Stimulated activated CD8-positive, alpha-beta memory T cell treated with anti-CD3 and anti-CD28 coated beads, Interleukin-15, amount 100 ng/mL, for 1 hour (primary cell): ENCODE measurements around the gene TBCE.
"Not testable (repeated sequence)": the region's sequence is repeated elsewhere in the genome, so short reads cannot be mapped to it uniquely, and the experiment has no call there.

ENCODE experiments used
- DNase-seq: peaks from one replicate; pipeline ENCODE4 v3.0.0-alpha.2; 2020; ENCODE audit warnings: low read depth

The TBCE gene

DNA sequence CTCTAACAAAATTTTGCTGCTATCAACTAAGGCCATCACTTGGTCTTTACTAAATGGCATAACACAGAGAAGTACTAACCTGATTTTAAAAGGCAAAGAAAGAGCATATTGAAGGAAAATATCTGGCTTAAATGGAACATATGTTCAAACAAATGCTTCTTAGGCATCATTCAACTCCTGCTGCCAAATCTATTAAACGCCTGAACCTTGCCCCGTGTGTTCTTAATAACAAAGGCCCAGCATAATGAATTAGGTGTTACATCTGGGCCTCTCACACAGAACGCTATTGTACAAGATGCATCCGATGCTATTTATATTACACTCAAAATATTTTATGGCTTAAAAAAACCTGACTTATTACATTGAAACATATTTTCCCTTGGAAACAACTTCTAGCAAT is 88.6 kb downstream of the TBCE start:
- no peak for DNase-seq

DNA sequence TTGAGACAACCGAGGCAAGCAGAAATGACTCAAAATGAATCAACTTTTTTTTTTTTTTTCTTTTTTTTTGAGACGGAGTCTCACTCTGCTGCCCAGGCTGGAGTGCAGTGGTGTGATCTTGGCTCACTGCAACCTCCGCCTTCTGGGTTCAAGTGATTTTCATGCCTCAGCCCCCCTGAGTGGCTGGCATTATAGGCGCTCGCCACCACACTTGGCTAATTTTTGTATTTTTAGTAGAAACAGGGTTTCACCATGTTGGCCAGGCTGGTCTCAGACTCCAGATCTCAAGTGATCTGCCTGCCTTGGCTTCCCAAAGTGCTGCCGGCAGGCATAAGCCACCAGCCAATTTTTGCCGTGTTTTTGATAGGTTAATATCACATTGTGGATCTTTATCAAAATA is 90.6 kb downstream of the TBCE start:
- DNase-seq = not testable (repeated sequence)

DNA sequence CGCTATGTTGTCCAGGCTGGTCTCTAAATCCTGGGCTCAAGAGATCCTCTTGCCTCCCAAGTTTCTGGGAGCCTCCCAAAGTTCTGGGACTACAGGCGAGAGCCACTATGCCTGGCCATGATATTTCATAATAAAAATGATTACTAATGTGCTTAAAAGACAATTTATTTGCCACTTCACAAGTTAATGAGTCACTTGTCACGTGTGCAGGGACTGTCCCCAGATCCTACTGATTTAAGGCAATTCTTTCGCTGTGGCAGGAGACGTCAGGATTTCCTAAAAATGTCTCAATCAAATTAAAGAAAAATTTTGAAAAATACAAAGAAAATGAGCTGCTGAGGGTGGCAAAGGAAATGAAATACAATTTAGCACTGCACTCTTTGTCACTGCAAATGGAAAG is 93.5 kb downstream of the TBCE start:
- DNase-seq = no peak

DNA sequence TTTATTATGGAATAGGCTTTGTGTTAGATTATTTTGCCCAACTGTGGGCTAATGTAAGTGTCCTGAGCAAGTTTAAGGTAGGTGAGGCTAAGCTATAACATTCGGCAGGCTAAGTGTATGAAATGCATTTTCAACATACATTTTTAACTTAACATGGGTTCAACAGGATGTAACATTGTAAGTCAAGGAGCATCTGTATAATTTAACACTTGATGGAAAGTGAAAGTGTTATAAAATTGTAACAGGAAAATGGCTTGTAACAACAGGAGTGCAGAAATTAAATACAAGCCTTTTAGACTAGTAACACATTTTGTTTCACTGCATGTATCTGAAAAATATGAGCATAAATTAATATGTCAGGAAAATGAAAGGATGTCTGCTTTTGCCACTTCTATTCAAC is 94.7 kb downstream of the TBCE start:
- no peak for DNase-seq

DNA sequence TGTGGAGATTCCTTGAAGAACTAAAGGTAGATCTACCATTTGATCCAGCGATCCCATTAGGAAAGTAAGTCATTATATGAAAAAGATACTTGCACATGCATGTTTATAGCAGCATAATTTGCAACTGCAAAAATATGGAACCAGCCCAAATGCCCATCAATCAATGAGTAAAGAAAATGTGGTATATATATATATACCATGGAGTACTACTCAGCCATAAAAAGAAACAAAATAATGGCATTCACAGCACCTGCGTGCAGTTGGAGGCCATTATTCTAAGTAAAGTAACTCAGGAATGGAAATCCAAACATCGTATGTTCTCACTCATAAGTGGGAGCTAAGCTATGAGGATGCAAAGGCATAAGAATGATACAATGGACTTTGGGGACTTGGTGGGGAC is 95.6 kb downstream of the TBCE start:
- DNase-seq = not testable (repeated sequence)

DNA sequence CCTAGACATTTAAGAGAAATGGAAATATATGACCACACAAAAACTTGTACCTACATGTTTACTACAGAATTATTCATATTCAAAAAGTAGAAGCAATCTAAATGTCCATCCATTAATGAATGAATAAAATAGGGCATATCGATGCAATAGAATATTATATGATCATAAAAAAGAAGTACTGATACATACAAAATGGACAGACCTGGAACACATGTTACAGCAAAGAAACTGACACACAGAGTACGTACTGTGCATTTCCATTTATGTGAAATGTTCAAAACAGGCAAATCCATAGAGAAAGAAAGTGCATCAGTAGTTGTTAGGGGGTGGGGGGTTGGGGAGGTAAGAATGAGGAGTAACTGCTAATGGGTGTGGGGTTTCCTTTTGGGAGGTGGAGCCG is 97.8 kb downstream of the TBCE start:
- no peak for DNase-seq

DNA sequence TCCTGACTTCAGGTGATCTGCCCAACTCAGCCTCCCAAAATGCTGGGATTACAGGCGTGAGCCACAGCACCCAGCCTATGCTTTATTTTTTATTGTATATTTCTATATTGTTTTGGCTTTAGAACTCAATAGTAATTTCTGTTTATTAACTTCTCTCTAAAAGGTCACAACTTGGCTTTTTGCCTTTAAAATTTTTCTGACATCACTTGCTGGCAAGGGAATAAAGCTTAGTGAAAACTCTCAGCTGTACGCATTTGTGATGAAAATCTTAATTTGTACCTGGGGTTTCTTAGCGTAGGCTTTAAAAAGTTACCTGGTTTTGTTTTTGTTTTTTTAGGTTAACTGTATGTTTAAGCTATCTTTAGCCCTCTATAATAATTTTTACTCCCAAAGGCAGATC is 100.8 kb downstream of the TBCE start:
- no peak for DNase-seq

DNA sequence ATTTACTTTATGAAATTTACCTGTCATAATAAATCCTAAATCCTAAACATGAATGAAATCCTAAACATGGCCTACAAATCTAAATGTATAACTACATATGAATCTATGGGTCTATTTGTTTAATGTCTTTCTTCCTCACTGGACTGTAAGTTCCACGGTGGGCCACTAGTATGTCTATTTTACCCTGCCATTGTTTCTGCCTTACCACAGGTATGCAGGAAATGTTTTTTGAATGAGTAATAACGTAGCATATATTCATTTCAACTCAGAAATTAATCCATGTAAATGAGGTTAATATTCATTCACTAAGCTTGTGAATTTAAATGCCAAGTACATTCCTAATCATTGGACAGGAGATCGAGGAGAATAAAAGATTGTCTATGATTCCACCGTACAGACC is 101.7 kb downstream of the TBCE start:
- DNase-seq = no peak

DNA sequence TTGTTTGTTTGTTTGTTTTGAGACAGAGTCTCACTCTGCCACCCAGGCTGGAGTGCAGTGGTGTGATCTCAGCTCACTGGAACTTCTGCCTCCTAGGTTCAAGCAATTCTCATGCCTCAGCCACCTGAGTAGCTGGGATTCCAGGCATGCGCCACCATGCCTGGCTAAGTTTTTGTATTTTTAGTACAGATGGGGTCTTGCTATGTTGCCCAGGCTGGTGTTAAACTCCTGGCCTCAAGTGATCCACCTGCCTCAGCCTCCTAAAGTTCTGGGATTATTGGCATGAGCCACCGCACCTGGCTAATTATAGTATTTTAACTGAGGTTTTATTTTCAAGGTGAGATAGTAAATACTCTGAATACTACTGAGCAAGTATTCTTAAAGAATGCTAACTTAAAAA is 102.7 kb downstream of the TBCE start:
- not testable (repeated sequence) for DNase-seq

DNA sequence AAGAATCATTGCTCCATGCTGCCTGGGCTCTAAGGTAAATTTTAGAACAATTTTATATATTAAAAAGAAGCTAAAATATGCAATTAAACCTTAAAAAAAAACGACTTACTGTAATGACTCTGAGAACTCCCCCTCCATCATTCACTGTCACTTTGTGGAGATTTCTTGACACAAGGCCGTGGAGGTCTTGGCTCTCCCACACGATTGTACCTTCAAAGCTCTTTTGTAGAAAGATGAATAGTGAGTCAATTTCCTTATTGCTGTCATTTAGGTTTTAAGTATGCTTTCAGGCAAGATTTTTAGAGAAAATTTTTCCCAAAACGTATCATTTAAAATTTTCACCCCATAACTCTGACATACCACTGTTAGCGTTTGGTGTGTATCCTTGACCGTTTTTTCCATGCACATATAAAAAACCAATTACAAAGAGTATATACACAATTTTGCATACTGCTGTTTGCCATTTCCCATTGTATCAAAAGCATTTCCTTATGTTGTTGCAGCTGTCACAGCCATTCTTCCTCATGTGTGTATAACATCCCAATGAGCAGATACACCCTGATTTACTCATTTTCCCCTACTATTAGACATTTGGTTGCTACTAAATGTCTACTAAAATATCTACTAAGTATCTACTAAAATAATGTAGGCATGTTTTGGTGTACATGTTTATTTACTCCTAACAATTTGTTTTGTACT is 103.7 kb downstream of the TBCE start:
- DNase-seq = no peak

DNA sequence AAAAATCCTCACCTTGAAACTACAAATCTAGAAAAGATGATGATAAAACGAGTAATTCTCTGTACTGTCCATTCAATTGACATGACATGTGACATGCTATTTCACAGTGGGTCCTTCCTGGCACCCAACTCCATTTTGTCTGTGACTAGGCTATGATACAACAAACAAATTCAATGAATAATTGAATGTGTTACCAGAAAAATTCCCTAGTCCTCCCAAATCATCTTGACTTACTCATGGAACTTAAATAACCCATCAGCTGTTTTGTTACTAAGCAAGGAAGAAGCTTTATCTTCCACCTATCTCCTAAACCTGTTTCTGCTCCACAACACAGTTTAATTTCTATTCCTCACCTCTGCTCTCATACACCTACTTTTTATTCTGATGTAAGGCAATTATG is 106.6 kb downstream of the TBCE start:
- DNase-seq = no peak

DNA sequence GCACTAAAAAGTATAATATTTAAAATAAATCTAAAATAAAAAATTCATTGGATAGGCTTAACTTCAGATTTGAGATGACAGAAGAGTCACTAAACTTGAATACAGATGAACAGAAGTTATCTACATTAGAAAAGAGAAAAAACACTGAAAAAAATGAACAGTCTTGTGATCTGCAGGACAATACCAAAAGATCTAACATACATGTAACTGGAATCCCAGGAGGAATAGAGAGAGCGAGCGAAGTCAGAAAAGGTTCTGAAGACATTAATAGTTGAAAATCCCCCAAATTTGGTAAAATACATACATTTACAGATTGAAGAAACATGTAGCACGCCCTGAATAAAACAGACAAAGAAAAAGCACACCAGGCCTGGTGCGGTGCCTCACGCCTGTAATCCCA is 115.9 kb downstream of the TBCE start:
- no peak for DNase-seq

DNA sequence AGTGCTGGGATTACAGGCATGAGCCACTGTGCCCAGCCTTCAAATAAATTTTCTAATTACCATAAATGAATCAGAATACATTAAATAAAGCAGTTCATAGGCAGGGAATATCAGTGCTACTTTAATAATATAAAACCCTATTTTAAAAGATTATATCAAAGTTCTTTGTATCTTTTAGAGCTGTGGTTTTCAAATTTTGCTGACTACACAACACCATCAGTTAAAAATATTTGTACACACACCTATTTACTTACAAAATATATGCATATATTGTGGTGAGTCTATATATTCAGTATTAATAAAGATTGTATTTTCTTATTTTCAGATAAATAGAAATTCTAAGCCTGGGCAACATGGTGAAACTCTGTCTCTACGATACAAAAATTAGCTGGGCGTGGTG is 118.3 kb downstream of the TBCE start:
- no peak for DNase-seq

DNA sequence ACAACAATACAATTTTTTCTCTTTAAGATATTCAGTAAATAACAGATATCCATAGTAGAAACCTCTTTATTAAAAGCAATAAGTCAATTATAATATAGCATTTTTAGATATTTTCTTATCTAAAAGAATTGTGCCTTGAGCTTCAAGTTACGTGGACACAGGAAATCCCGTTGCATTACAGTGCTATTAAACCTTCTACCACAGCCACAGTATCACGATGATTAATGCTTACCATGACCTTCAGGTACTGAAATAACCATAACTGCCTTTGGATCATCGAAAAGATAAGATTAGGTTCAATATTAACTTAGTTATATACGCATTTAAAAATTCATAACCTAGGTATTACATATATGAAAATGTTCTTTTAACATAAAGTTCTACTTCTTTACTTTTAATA is 119.1 kb downstream of the TBCE start:
- no peak for DNase-seq

DNA sequence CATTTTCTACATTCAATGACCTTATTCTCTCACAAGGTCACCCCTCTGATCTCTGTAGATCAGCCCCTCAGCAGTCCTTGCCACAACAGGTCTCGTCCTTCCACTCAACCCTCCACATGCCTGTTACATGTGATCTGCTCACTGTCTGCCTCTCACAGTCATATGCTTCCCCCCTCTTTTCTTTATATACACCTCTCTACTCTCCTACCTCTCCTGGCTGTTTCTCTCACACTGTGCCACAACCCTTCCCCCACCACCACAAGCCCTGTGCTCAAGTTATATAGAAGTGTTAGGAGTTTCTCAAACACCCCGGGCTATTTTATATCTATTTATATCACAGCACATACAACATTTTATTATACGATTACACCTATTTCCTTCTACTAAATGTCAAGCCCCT is 124.4 kb downstream of the TBCE start:
- DNase-seq = no peak

DNA sequence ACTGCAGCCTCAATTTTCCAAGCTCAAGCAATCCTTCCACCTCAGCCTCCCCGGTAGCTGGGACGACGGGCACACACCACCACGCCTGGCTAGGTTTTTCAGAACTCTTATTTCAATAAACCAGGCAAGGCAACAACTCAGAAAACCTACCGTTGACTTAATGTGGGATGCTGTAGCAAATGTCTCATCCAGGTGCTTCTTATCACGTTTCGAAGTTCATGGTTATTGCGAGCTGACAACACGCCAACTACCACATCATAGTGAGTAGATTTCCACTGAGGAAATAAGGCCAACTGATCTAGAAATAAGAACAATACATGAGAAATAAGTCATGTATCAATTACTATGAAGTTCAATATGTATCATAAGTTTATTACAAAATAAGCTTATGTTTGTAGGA is 127.3 kb downstream of the TBCE start:
- no peak for DNase-seq

DNA sequence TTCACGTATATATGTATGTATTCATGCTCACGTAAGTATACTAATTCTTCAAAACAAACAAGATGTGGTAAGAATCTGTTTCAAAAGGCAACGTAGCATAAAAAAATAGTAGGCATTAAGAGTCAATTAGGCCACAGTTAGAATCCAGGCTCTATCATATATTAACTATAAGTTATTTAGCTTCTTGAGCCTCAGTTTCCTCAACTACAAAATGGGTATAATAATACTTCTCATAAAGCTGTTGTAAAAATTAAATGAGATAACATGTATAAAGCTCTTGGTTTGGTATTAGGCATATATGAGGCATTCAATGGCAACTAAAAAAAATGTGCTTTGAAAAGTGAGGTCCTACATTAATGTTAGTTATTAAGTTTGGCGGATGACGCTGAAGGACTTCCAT is 127.8 kb downstream of the TBCE start:
- DNase-seq = no peak

DNA sequence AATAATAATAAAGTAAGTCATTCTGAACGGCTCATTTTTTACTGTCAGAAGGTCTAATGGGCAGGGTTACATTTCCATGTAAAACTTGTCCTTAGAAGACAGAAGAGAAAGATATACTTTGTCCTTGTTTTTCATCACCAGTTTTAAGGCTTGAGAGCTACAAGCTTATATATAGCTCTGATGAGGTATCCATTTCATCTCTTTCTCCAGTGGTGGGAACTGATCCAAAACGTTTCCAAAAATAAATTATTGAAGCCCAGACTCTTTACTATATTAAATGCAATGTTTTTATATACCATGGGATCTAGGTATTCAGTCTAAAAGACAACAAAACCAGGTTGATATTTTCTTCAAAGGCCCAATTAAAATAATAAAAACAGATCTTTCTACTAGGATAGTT is 128.3 kb downstream of the TBCE start:
- DNase-seq = no peak

DNA sequence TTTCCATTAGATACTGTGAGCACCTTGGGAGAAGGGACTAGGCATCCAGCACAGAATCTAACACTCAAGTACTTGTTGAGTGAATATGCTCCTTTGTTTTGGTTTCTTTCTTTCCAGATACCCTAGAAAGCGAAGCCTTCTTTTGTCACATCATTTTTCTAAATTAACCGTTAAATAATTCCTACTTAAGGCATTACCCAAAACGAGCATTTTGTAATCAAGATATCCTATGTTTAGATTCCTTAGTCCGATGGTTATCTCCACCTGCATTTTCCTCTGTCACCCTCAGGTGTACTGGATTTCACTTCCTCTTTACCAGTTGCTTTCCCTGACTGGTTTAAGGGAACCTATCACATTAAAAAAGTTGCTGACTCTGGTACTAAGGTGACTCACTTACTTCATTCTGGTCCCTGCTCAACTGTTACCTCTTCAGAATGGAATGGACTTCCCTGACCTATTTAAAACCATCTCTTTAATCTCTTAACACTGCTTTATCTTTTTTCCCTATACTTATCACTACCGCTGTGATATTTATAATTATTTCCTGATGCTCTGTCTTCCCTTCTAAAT is 133.8 kb downstream of the TBCE start:
- no peak for DNase-seq
